NT2/D1 (cell line): ENCODE measurements around the gene FMNL2.

Experiments
- DNase-seq: peaks from one replicate; pipeline ENCODE4 v3.0.0-alpha.2; 2011; ENCODE audit warnings: low read depth, low spot score
- H3K27me3 ChIP-seq: 2 replicates; pipeline ENCODE4 v1.6.0; 2011; ENCODE audit warnings: mild to moderate bottlenecking; ENCODE audit not compliant: insufficient read length, insufficient read depth
- H3K36me3 ChIP-seq: 2 replicates; pipeline ENCODE4 v1.6.1; 2011; ENCODE audit warnings: mild to moderate bottlenecking, low read length, mixed read lengths; ENCODE audit not compliant: insufficient read depth, insufficient read length
- H3K4me1 ChIP-seq: 2 replicates; pipeline ENCODE4 v1.5.1; 2011; ENCODE audit not compliant: insufficient read depth, insufficient read length
- H3K4me3 ChIP-seq: 2 replicates; pipeline ENCODE4 v1.5.1; 2011; ENCODE audit warnings: low read depth; ENCODE audit not compliant: insufficient read length
- H3K9ac ChIP-seq: 2 replicates; pipeline ENCODE4 v1.6.0; 2011; ENCODE audit warnings: low read depth; ENCODE audit not compliant: insufficient read length
- H3K9me3 ChIP-seq: 2 replicates; pipeline ENCODE4 v1.5.1; 2011; ENCODE audit warnings: mild to moderate bottlenecking, low read length; ENCODE audit not compliant: insufficient read depth
- SUZ12 ChIP-seq: IDR thresholded peaks from 2 replicates; pipeline ENCODE4 v1.6.1; 2011; ENCODE audit not compliant: insufficient read length, insufficient read depth; ENCODE audit errors: extremely low read depth
- YY1 ChIP-seq: IDR thresholded peaks from 2 replicates; pipeline ENCODE4 v1.6.1; 2011; ENCODE audit not compliant: insufficient read length, insufficient read depth
- ZNF274 ChIP-seq: IDR thresholded peaks from 2 replicates; pipeline ENCODE4 v1.6.1; 2011; ENCODE audit warnings: mild to moderate bottlenecking, low read depth, low read length

The FMNL2 gene

GRCh38 chr2:152413228-152414030, 78.5 kb downstream of the FMNL2 start:
- no peak overlapping the region for H3K9ac ChIP-seq
- H3K36me3 ChIP-seq: no peaks in the 10 kb centered on the region
- DNase-seq: no peak
- no peaks in the 10 kb centered on the region for H3K4me1 ChIP-seq
- H3K27me3 ChIP-seq: no peaks in the 10 kb centered on the region
- H3K9me3 ChIP-seq: no peaks in the 10 kb centered on the region
- no peak overlapping the region for H3K4me3 ChIP-seq
- TF ChIP-seq YY1 (no peak), SUZ12 (no peak), ZNF274 (no peak)

GRCh38 chr2:152415231-152415642, 80.3 kb downstream of the FMNL2 start:
- Histone ChIP-seq H3K27me3 (no peaks in the 10 kb centered on the region), H3K9me3 (no peaks in the 10 kb centered on the region), H3K9ac (no peak overlapping the region), H3K4me1 (no peaks in the 10 kb centered on the region), H3K4me3 (no peak overlapping the region), H3K36me3 (no peaks in the 10 kb centered on the region)
- TF ChIP-seq ZNF274 (no peak), SUZ12 (no peak), YY1 (no peak)
- DNase-seq: no peak

GRCh38 chr2:152415796-152416195, 80.8 kb downstream of the FMNL2 start:
- H3K4me3 ChIP-seq: no peak overlapping the region
- no peaks in the 10 kb centered on the region for H3K27me3 ChIP-seq
- TF ChIP-seq SUZ12 (no peak), ZNF274 (no peak), YY1 (no peak)

GRCh38 chr2:152418688-152419087, 83.7 kb downstream of the FMNL2 start:
- Histone ChIP-seq H3K27me3 (no peaks in the 10 kb centered on the region), H3K4me3 (no peak overlapping the region), H3K4me1 (peaks cover 5% of the 10 kb centered on the region), H3K9ac (no peak overlapping the region), H3K9me3 (no peaks in the 10 kb centered on the region), H3K36me3 (no peaks in the 10 kb centered on the region)
- no peak for DNase-seq
- TF ChIP-seq YY1 (no peak), ZNF274 (no peak), SUZ12 (no peak)

More at GRCh38 chr2:152415796-152416195, 80.8 kb downstream of the FMNL2 start:
- H3K4me1 ChIP-seq: no peaks in the 10 kb centered on the region
- no peak overlapping the region for H3K9ac ChIP-seq
- no peak for DNase-seq
- H3K9me3 ChIP-seq: no peaks in the 10 kb centered on the region
- no peaks in the 10 kb centered on the region for H3K36me3 ChIP-seq

- Histone ChIP-seq H3K36me3 (no peaks in the 10 kb centered on the region), H3K27me3 (no peaks in the 10 kb centered on the region), H3K9ac (no peak overlapping the region), H3K9me3 (no peaks in the 10 kb centered on the region), H3K4me3 (no peak overlapping the region), H3K4me1 (peaks cover 5% of the 10 kb centered on the region)
- TF ChIP-seq YY1 (no peak), SUZ12 (no peak), ZNF274 (no peak)
- no peak for DNase-seq
Measured at GRCh38 chr2:152419944-152420343, 85.0 kb downstream of the FMNL2 start.

GRCh38 chr2:152420363-152420762, 85.4 kb downstream of the FMNL2 start:
- Histone ChIP-seq H3K36me3 (no peaks in the 10 kb centered on the region), H3K4me3 (no peak overlapping the region)
- DNase-seq: no peak

GRCh38 chr2:152420936-152421335, 86.0 kb downstream of the FMNL2 start:
- no peak overlapping the region for H3K4me3 ChIP-seq
- peaks cover 5% of the 10 kb centered on the region for H3K4me1 ChIP-seq
- no peaks in the 10 kb centered on the region for H3K9me3 ChIP-seq
- TF ChIP-seq ZNF274: no peak
- no peak for TF ChIP-seq YY1
- no peak for TF ChIP-seq SUZ12
- H3K36me3 ChIP-seq: no peaks in the 10 kb centered on the region
- DNase-seq: no peak
- H3K9ac ChIP-seq: no peak overlapping the region
- H3K27me3 ChIP-seq: no peaks in the 10 kb centered on the region

More at GRCh38 chr2:152420363-152420762, 85.4 kb downstream of the FMNL2 start:
- H3K9ac ChIP-seq: no peak overlapping the region
- H3K9me3 ChIP-seq: no peaks in the 10 kb centered on the region
- H3K4me1 ChIP-seq: peaks cover 5% of the 10 kb centered on the region
- no peak for TF ChIP-seq ZNF274
- no peak for TF ChIP-seq YY1
- TF ChIP-seq SUZ12: no peak
- H3K27me3 ChIP-seq: no peaks in the 10 kb centered on the region
